ENCODE measurements around the gene RPS19.

The RPS19 gene

GRCh38 chr19:41897820-41898219 lies 37.8 kb downstream of the RPS19 start:
- no peaks in the 10 kb centered on the region for H3K4me1 ChIP-seq
- H3K4me3 ChIP-seq, result no peak overlapping the region
- no peaks in the 10 kb centered on the region for H3K9me3 ChIP-seq
- H3K36me3 ChIP-seq, result peaks cover 67 to 93% (median 79%) of the 10 kb centered on the region in 3 donors
- no peak for DNase-seq
- no peak overlapping the region for H3K27ac ChIP-seq
- intact Hi-C loops (cut with DNase I; ENCODE audit: low total_unique reads), result no loop called here
- no peak for TF ChIP-seq CTCF (IDR thresholded peaks at IDR 0.05)
- H3K27me3 ChIP-seq, result no peaks in the 10 kb centered on the region

GRCh38 chr19:41898235-41898634 lies 38.2 kb downstream of the RPS19 start:
- Histone ChIP-seq H3K27me3 (no peaks in the 10 kb centered on the region), H3K36me3 (peaks cover 72 to 94% (median 83%) of the 10 kb centered on the region in 3 donors), H3K4me3 (no peak overlapping the region), H3K4me1 (no peaks in the 10 kb centered on the region), H3K27ac (no peak overlapping the region), H3K9me3 (no peaks in the 10 kb centered on the region)
- TF ChIP-seq CTCF (IDR thresholded peaks at IDR 0.05), result no peak
- intact Hi-C loops (cut with DNase I; ENCODE audit: low total_unique reads), result no loop called here
- DNase-seq, result no peak

GRCh38 chr19:41901707-41902360 lies 41.8 kb downstream of the RPS19 start:
- TF ChIP-seq CTCF (IDR thresholded peaks at IDR 0.05), result no peak
- Histone ChIP-seq H3K4me1 (no peaks in the 10 kb centered on the region), H3K27ac (no peak overlapping the region), H3K36me3 (peaks cover 75 to 100% (median 92%) of the 10 kb centered on the region in 3 donors), H3K27me3 (no peaks in the 10 kb centered on the region), H3K9me3 (no peaks in the 10 kb centered on the region), H3K4me3 (no peak overlapping the region)
- DNase-seq, result no peak
- intact Hi-C loops (cut with DNase I; ENCODE audit: low total_unique reads), result no loop called here

- no peak overlapping the region for H3K4me3 ChIP-seq
- H3K4me1 ChIP-seq, result no peaks in the 10 kb centered on the region
- peaks cover 75 to 100% (median 87%) of the 10 kb centered on the region in 3 donors for H3K36me3 ChIP-seq
- H3K27me3 ChIP-seq, result no peaks in the 10 kb centered on the region
- no peak for DNase-seq
- no peaks in the 10 kb centered on the region for H3K9me3 ChIP-seq
- TF ChIP-seq CTCF (IDR thresholded peaks at IDR 0.05), result no peak
- no peak overlapping the region for H3K27ac ChIP-seq
- intact Hi-C loops (cut with DNase I; ENCODE audit: low total_unique reads), result no loop called here
Observed at GRCh38 chr19:41902594-41902993, 42.5 kb downstream of the RPS19 start.

GRCh38 chr19:41903193-41903953 lies 43.3 kb downstream of the RPS19 start:
- intact Hi-C loops (cut with DNase I; ENCODE audit: low total_unique reads), result no loop called here
- H3K27me3 ChIP-seq, result peaks cover 0 to 4% of the 10 kb centered on the region in 2 donors
- H3K9me3 ChIP-seq, result no peaks in the 10 kb centered on the region
- peaks cover 68 to 100% (median 79%) of the 10 kb centered on the region in 3 donors for H3K36me3 ChIP-seq
- no peak overlapping the region for H3K4me3 ChIP-seq
- no peak overlapping the region for H3K27ac ChIP-seq
- no peak for TF ChIP-seq CTCF (IDR thresholded peaks at IDR 0.05)
- DNase-seq, result no peak
- no peaks in the 10 kb centered on the region for H3K4me1 ChIP-seq
